ENCODE measurements around the gene AAR2.

AAR2 gene

DNA sequence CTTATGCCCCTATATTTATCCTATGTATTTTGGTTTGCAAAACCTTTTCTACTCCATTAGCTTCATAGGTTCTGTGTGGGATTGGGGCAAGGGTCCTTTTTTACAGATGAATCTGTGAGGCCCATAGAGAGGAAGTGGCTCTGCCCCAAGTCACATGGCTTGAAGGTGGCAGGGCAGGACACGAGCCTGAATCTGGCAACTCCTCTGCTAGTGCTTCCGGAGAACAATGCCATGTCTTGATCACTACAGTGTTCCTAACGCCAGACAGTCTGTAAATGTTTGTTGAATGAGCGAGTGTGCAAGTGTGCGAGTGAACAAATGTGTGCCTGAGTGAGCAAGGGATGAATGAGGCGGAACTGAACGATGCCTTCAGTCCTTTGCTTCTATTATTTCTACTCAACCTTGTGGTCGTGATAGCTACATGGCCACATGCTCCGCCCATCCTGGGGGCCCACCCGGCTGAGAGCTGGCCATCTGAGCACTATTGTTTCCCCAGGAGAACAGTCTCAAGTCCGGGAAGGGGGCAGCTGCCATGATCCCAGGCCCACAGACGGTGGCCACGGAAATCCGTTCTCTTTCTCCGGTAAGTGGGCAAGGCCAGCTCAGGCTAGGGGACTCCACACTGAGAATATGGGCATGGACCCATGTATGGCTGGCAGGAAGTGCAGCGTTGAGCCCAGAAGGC lies 17.8 kb upstream of the AAR2 start:
- DNase-seq, result no peak

GRCh38 chr20:36219671-36220220 lies 16.5 kb upstream of the AAR2 start:
- no peak for DNase-seq

- DNase-seq, result no peak
Measured at GRCh38 chr20:36225666-36226065, 10.6 kb upstream of the AAR2 start.

GRCh38 chr20:36228770-36229169 lies 7.5 kb upstream of the AAR2 start:
- no peak for DNase-seq

- DNase-seq, result no peak
Measured at GRCh38 chr20:36230019-36230418, 6.3 kb upstream of the AAR2 start.

GRCh38 chr20:36231331-36231730 lies 4.9 kb upstream of the AAR2 start:
- DNase-seq, result no peak

- DNase-seq, result peak; percentile 18
Measured at GRCh38 chr20:36234771-36235320, 1.4 kb upstream of the AAR2 start.

- DNase-seq, result no peak
Measured at GRCh38 chr20:36236786-36237121, 476 bp downstream of the AAR2 start.

DNA sequence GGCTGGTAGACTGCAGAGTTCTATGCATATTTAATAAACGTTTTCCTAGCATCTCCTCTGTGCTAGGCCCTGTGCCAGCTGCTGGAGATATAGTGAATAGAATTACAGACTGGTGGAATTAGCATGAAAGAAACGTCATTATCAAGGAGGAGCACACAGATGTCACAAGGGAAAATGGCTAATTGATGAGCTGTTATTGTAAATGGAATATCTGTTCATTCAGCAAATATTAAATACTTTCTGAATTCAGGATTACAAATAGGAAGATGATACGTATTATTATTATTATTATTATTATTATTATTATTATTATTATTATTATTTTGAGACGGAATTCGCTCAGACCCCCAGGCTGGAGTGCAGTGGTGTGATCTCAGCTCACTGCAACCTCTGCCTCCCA lies 1.2 kb downstream of the AAR2 start:
- no peak for DNase-seq

DNA sequence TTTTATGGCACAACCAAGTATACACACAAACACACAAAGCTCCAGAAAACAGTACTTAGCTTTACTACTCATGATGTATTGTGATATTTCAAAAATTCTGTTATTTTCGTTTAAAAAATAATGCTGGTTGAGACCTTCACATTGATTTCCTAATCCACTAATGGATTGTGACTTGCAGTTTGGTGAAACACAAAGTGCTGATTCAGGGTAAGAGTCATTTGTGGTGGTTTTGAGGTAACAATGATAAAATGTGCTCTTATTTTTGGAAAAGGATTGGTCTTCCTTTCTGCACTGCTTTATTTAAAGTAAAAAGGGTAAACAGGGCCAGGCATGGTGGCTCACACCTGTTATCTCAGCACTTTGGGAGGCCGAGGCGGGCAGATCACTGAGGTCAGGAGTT lies 1.9 kb downstream of the AAR2 start:
- DNase-seq, result no peak

GRCh38 chr20:36238760-36239159 lies 2.5 kb downstream of the AAR2 start:
- no peak for DNase-seq

DNA sequence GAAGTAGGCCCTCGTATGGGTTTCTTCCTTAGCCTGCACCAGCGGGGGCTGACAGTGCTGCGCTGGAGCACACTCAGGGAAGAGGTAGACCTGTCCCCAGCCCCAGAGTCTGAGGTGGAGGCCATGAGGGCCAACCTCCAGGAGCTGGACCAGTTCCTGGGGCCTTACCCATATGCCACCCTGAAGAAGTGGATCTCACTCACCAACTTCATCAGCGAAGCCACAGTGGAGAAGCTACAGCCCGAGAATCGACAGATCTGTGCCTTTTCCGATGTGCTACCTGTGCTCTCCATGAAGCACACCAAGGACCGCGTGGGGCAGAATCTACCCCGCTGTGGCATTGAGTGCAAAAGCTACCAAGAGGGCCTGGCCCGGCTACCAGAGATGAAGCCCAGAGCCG lies 3.8 kb downstream of the AAR2 start:
- DNase-seq, result no peak

GRCh38 chr20:36241678-36242077 lies 5.4 kb downstream of the AAR2 start:
- no peak for DNase-seq

DNA sequence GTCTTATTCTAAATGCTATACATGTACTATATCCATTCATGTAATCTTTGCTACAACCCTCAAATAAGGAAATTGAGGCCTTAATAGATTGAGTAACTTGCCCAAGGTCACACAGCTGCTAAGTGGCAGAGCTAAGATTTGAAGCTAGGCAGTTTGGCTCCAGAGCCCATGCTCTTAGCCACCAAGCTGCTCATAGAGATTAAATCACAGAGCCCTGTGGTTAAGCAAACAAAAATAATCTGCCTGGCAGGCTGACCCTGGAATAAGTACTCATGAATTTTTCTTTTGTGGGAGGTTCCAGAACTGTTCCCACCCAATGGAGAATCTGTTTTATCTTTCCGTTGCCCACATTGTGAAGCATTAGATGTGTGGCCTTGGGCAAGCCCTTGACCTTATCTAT lies 7.4 kb downstream of the AAR2 start:
- peak; percentile 16 for DNase-seq

DNA sequence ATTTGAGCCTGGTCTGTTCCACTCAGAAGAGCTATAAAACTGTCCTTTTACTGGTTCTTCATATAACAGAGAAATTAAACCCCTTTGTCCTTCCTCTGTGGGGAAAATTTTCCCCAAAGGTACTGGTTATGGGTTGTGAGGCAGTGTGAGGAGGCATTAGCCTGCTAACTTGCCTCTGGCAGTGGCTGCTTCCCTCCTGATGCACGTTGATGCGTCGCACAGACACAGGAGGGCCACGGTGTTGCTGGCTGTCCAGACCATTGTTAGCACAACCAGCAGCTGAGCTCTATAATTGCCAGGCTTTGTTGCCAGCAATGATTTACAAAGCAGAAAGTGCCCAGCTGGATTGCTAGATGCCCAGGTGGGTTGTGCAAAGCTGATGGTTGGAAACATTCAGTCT lies 10.1 kb downstream of the AAR2 start:
- no peak for DNase-seq

DNA sequence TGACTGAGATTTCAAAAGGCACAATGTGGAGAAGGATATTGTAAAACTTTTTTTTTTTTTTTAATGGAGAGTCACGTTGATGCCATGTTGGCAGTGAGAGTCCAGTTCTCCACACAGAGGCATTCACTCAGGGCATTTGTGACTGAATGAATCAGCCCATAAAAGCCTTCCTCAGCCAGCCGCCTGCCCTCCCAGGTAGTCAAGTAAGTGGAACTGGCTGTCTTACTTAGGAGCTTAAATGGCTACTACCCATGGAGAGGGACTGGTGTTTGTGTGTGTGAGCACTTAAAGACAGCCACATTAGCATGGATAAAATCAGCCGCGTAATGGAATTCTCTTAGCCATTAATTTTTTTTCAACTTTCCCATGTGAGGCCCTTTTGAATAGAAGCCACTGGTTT lies 12.6 kb downstream of the AAR2 start:
- DNase-seq, result no peak

GRCh38 chr20:36249450-36249849 lies 13.2 kb downstream of the AAR2 start:
- DNase-seq, result no peak

DNA sequence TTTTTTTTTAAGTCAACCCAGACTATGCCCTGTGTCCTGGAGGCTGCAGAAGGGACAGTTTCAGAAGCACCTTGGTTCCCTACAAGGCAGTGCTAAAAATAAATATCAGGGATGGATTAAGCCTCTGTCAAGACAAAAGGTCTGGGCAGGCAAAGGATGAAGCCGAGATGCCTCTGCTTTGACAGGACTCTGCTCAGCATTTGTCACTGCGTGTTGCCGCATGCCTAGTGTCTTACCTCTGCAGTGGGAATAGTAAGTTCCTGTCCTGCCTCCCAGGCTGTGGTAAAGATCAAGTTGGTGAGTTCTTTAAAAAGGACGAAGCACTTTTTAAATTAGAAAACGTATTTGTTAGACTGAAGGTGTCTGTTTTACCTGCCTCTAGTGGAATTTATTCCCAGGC lies 15.1 kb downstream of the AAR2 start:
- no peak for DNase-seq

GRCh38 chr20:36252511-36252910 lies 16.2 kb downstream of the AAR2 start:
- DNase-seq, result no peak

- DNase-seq, result no peak
Measured at GRCh38 chr20:36253036-36253435, 16.8 kb downstream of the AAR2 start.

- no peak for DNase-seq
Measured at GRCh38 chr20:36254076-36254475, 17.8 kb downstream of the AAR2 start.

DNA sequence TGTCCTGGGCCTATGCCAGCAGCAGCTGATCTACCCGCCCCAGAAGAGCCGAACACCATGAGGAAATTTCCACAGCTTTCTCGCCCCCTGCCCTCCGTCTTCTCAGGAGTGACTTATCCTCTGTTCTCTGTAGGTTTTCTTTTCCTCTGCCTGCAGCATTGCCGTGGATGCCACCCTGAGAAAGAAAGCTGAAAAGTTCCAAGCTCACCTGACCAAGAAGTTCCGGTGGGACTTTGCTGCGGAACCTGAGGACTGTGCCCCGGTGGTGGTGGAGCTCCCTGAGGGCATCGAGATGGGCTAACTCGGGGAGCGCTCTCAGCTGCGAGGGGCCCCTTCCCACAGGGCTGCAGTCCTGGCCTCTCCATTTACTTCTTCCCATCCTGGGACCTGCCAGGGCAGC lies 19.2 kb downstream of the AAR2 start:
- DNase-seq, result no peak

DNA sequence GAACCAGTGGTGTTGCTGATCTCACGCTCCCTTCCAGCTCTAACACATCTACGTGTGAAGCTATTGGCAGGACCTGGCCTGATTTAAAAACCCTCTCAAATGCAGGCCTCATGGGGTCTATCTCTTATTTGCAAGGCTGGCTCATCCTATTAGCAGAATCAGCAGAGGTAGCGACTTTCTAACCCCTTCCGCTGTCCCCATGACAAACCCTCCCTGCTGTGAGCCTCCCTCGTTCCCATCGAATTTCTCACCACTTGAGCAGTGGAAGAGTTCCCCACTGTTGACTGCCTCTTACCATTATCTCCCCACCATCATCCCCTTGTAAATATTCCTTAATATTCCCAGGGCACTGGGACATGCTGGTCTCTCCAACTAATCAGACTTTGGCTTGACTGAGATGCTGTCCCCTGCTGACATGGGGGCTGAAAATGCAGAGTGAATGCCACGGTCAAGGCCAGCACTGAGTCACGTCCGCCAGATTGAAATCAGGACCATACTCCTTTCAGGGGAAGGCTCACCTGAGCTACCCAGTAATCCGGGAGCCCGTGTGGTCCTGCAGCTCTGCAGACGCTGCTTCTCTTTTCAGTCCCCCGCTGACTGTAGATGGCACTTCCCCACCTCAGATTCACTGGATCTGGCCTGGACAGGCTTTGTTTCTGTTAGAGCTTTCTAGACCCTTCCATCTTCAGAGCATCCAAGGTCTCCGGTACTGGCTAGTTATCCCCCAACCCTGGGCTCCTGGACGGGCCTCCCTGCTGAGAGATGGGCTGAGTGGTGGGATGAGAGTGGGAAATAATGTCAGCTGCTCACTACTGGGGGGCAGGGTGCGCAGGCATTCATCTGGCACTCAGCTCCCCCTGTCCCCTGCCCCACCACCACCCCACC lies 23.1 kb downstream of the AAR2 start:
- no peak for DNase-seq

DNA sequence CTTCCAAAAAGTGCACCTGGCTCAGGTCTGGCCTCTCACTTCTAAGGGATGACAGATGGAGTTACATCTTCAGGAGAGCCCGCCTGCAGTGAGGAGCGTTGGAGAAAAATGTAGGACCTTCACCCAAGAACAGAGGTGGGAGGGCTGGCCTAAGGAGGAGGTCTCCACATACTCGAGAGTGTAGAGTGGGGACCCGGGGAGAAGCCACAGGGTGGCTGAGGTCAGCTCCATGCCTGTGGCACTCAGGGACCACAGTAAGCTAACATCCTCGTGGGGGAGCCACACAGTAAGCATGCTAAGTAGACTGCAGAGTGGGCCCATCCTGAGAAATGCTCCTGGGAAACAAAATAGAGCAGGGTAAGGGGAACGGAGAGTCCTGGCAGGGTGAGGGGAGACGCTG lies 24.0 kb downstream of the AAR2 start:
- no peak for DNase-seq

Data from hematopoietic multipotent progenitor cell treated with erythropoietin and hydrocortisone succinate and interleukin-3 and kit ligand, for 8 days (in vitro differentiated cells).